HEK293 (cell line): Measurements from ENCODE around the gene MYL7.

ENCODE experiments used
- CTCF ChIA-PET: fragments of 350-600 bp; formaldehyde crosslinking; extraction: SDS; loops from one replicate; lab custom pipeline; 2021; ENCODE audit warnings: antibody characterized with exemption; lab: Yijun Ruan, JAX
- POLR2A ChIA-PET: fragments of 300-600 bp; formaldehyde crosslinking; extraction: SDS; loops from one replicate; lab custom pipeline; 2020; ENCODE audit warnings: antibody characterized with exemption, inconsistent platforms; lab: Yijun Ruan, JAX
- H3K27ac ChIP-seq: fragments of 200-500 bp; sonication (Bioruptor generic); 2 replicates; pipeline ENCODE4 v1.5.1; 2014; ENCODE audit warnings: low read depth, low read length, control low read depth, inconsistent platforms; ENCODE audit errors: extremely low read depth
- H3K36me3 ChIP-seq, 2 experiments: fragments of 200-500 bp in 1 of 2; sonication (Bioruptor generic) in 1 of 2; 1 replicate in 1 of 2; 2 replicates in 1 of 2; pipeline ENCODE4 v1.5.1; 2014 to 2017; ENCODE audit warnings: inconsistent platforms in 2 of 2, low read length in 2 of 2; ENCODE audit not compliant: control insufficient read depth in 2 of 2, insufficient read depth in 1 of 2
- H3K4me1 ChIP-seq: fragments of 200-500 bp; sonication (Bioruptor generic); 2 replicates; pipeline ENCODE4 v1.5.1; 2014; ENCODE audit warnings: mild to moderate bottlenecking, low read length, inconsistent platforms; ENCODE audit not compliant: control insufficient read depth, insufficient read depth
- H3K4me3 ChIP-seq: 2 replicates; pipeline ENCODE4 v1.5.1; 2011; ENCODE audit warnings: low read depth, mild to moderate bottlenecking, control low read depth, low read length, moderate library complexity
- H3K9me3 ChIP-seq: fragments of 200-500 bp; sonication (Bioruptor generic); 2 replicates; pipeline ENCODE4 v1.5.1; 2014; ENCODE audit warnings: low read depth, low read length, inconsistent platforms; ENCODE audit not compliant: control insufficient read depth, insufficient read depth
- GLIS1 ChIP-seq: fragments of 450-650 bp; formaldehyde crosslinking; IDR thresholded peaks from 2 replicates; pipeline ENCODE4 v1.5.1; 2016; ENCODE audit warnings: missing biosample characterization, missing genetic modification characterization
- REPIN1 ChIP-seq: fragments of 450-650 bp; formaldehyde crosslinking; IDR thresholded peaks from 2 replicates; pipeline ENCODE4 v1.5.1; 2017; ENCODE audit warnings: missing biosample characterization, missing genetic modification characterization, low read depth
- SCRT2 ChIP-seq: fragments of 450-650 bp; formaldehyde crosslinking; IDR thresholded peaks from 2 replicates; pipeline ENCODE4 v1.5.1; 2016; ENCODE audit warnings: missing biosample characterization, missing genetic modification characterization
- TCF7L2 ChIP-seq: IDR thresholded peaks from 2 replicates; pipeline ENCODE4 v1.6.1; 2011; ENCODE audit warnings: low read depth, mild to moderate bottlenecking, inconsistent platforms, low read length, moderate library complexity, borderline replicate concordance
- ZBTB11 ChIP-seq: fragments of 450-650 bp; formaldehyde crosslinking; conservative IDR thresholded peaks from 2 replicates; pipeline ENCODE4 v1.5.1; 2016; ENCODE audit warnings: low read depth, missing biosample characterization, missing genetic modification characterization
- ZBTB26 ChIP-seq: fragments of 450-650 bp; formaldehyde crosslinking; optimal IDR thresholded peaks from 2 replicates; pipeline ENCODE3; 2016; ENCODE audit warnings: missing biosample characterization, mild to moderate bottlenecking, missing genetic modification characterization
- ZBTB7A ChIP-seq: fragments of 450-650 bp; formaldehyde crosslinking; IDR thresholded peaks from 2 replicates; pipeline ENCODE4 v1.5.1; 2016; ENCODE audit warnings: low read depth, missing biosample characterization, missing genetic modification characterization
- ZBTB8A ChIP-seq: fragments of 450-650 bp; formaldehyde crosslinking; IDR thresholded peaks from 2 replicates; pipeline ENCODE4 v1.5.1; 2016; ENCODE audit warnings: missing biosample characterization, missing genetic modification characterization
- ZFP41 ChIP-seq: fragments of 450-650 bp; formaldehyde crosslinking; IDR thresholded peaks from 2 replicates; pipeline ENCODE4 v1.5.1; 2016; ENCODE audit warnings: missing biosample characterization, missing genetic modification characterization, borderline replicate concordance
- ZIC2 ChIP-seq: fragments of 450-650 bp; formaldehyde crosslinking; IDR thresholded peaks from 2 replicates; pipeline ENCODE4 v1.5.1; 2016; ENCODE audit warnings: missing biosample characterization, missing genetic modification characterization
- ZNF121 ChIP-seq: fragments of 450-650 bp; formaldehyde crosslinking; IDR thresholded peaks from 2 replicates; pipeline ENCODE4 v1.5.1; 2016; ENCODE audit warnings: missing biosample characterization, missing genetic modification characterization
- ZNF16 ChIP-seq: fragments of 450-650 bp; formaldehyde crosslinking; IDR thresholded peaks from 2 replicates; pipeline ENCODE4 v1.5.1; 2016; ENCODE audit warnings: low read depth, missing biosample characterization, missing genetic modification characterization
- ZNF202 ChIP-seq: fragments of 450-650 bp; formaldehyde crosslinking; IDR thresholded peaks from 2 replicates; pipeline ENCODE4 v1.5.1; 2016; ENCODE audit warnings: missing biosample characterization, missing genetic modification characterization, borderline replicate concordance
- ZNF223 ChIP-seq: fragments of 450-650 bp; formaldehyde crosslinking; IDR thresholded peaks from 2 replicates; pipeline ENCODE4 v1.5.1; 2016; ENCODE audit warnings: missing biosample characterization, missing genetic modification characterization
- ZNF248 ChIP-seq: fragments of 450-650 bp; formaldehyde crosslinking; IDR thresholded peaks from 2 replicates; pipeline ENCODE4 v1.5.1; 2017; ENCODE audit warnings: missing biosample characterization, missing genetic modification characterization
- ZNF26 ChIP-seq: fragments of 450-650 bp; formaldehyde crosslinking; IDR thresholded peaks from 2 replicates; pipeline ENCODE4 v1.5.1; 2016; ENCODE audit warnings: missing biosample characterization, missing genetic modification characterization
- ZNF335 ChIP-seq: fragments of 450-650 bp; formaldehyde crosslinking; conservative IDR thresholded peaks from 2 replicates; pipeline ENCODE4 v1.5.1; 2016; ENCODE audit warnings: missing biosample characterization, missing genetic modification characterization
- ZNF555 ChIP-seq: fragments of 450-650 bp; formaldehyde crosslinking; conservative IDR thresholded peaks from 2 replicates; pipeline ENCODE4 v1.5.1; 2017; ENCODE audit warnings: missing biosample characterization, mild to moderate bottlenecking, missing genetic modification characterization, inconsistent platforms
- ZNF558 ChIP-seq: fragments of 450-650 bp; formaldehyde crosslinking; IDR thresholded peaks from 2 replicates; pipeline ENCODE4 v1.5.1; 2016; ENCODE audit warnings: missing biosample characterization, missing genetic modification characterization
- ZNF626 ChIP-seq: fragments of 450-650 bp; sonication (Bioruptor Pico); formaldehyde crosslinking; IDR thresholded peaks from 2 replicates; pipeline ENCODE4 v1.5.1; 2018; ENCODE audit warnings: missing biosample characterization, missing genetic modification characterization, inconsistent platforms
- ZNF658 ChIP-seq: fragments of 450-650 bp; formaldehyde crosslinking; IDR thresholded peaks from 2 replicates; pipeline ENCODE4; 2016; ENCODE audit warnings: missing biosample characterization, missing genetic modification characterization
- ZNF660 ChIP-seq: fragments of 450-650 bp; IDR thresholded peaks from 2 replicates; pipeline ENCODE4 v1.5.1; 2018; ENCODE audit warnings: missing biosample characterization, mild to moderate bottlenecking, missing genetic modification characterization
- ZNF777 ChIP-seq: fragments of 450-650 bp; formaldehyde crosslinking; IDR thresholded peaks from 2 replicates; pipeline ENCODE4 v1.5.1; 2017; ENCODE audit warnings: missing biosample characterization, missing genetic modification characterization, borderline replicate concordance
- ZSCAN23 ChIP-seq: fragments of 450-650 bp; formaldehyde crosslinking; IDR thresholded peaks from 2 replicates; pipeline ENCODE4 v1.5.1; 2016; ENCODE audit warnings: missing biosample characterization, missing genetic modification characterization
- TF ChIP-seq, protein P1 (sequence below): fragments of 450-650 bp; formaldehyde crosslinking; IDR thresholded peaks from 2 replicates; pipeline ENCODE4 v1.5.1; 2016; ENCODE audit warnings: missing biosample characterization, missing genetic modification characterization

Gene MYL7

DNA sequence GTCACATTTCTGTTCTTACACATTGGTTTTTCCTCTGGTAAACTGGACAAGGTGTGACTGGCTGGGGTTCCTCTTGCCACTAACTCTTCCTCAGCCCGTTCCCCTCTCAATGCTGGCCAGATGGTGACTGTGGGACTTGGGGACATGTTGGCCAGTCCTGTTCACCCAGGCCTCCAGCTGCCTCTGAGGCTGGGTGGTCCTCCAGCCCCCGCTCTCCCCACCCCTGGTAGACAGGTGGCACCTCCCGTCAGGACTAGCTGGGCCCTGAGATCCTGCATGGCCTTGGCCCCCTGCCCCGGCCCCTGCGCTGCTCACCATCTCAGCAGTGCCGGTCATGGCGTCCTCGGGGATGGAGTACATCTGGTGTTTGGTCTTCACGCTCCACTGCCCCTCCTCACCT, 10.8 kb upstream of the MYL7 start:
- ChIA-PET POLR2A (no interaction called here), CTCF (no interaction called here)
- Histone ChIP-seq H3K9me3 (no peaks in the 10 kb centered on the region), H3K4me3 (no peak overlapping the region), H3K4me1 (no peaks in the 10 kb centered on the region), H3K27ac (no peak overlapping the region), H3K36me3 (no peaks in the 10 kb centered on the region)
- TF ChIP-seq ZNF558 (tag by site-specific recombination) (no peak), ZBTB11 (tag by site-specific recombination) (no peak), ZBTB26 (tag by site-specific recombination) (no peak), ZSCAN23 (tag by site-specific recombination) (no peak), ZBTB7A (tag by site-specific recombination) (no peak), SCRT2 (tag by site-specific recombination) (no peak), ZNF335 (tag by site-specific recombination) (no peak), TCF7L2 (no peak), ZBTB8A (tag by site-specific recombination) (no peak), ZNF248 (no peak), GLIS1 (tag by site-specific recombination) (no peak)
- TF ChIP-seq, protein P1, sequence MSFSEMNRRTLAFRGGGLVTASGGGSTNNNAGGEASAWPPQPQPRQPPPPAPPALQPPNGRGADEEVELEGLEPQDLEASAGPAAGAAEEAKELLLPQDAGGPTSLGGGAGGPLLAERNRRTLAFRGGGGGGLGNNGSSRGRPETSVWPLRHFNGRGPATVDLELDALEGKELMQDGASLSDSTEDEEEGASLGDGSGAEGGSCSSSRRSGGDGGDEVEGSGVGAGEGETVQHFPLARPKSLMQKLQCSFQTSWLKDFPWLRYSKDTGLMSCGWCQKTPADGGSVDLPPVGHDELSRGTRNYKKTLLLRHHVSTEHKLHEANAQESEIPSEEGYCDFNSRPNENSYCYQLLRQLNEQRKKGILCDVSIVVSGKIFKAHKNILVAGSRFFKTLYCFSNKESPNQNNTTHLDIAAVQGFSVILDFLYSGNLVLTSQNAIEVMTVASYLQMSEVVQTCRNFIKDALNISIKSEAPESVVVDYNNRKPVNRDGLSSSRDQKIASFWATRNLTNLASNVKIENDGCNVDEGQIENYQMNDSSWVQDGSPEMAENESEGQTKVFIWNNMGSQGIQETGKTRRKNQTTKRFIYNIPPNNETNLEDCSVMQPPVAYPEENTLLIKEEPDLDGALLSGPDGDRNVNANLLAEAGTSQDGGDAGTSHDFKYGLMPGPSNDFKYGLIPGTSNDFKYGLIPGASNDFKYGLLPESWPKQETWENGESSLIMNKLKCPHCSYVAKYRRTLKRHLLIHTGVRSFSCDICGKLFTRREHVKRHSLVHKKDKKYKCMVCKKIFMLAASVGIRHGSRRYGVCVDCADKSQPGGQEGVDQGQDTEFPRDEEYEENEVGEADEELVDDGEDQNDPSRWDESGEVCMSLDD (tag by site-specific recombination) = no peak

DNA sequence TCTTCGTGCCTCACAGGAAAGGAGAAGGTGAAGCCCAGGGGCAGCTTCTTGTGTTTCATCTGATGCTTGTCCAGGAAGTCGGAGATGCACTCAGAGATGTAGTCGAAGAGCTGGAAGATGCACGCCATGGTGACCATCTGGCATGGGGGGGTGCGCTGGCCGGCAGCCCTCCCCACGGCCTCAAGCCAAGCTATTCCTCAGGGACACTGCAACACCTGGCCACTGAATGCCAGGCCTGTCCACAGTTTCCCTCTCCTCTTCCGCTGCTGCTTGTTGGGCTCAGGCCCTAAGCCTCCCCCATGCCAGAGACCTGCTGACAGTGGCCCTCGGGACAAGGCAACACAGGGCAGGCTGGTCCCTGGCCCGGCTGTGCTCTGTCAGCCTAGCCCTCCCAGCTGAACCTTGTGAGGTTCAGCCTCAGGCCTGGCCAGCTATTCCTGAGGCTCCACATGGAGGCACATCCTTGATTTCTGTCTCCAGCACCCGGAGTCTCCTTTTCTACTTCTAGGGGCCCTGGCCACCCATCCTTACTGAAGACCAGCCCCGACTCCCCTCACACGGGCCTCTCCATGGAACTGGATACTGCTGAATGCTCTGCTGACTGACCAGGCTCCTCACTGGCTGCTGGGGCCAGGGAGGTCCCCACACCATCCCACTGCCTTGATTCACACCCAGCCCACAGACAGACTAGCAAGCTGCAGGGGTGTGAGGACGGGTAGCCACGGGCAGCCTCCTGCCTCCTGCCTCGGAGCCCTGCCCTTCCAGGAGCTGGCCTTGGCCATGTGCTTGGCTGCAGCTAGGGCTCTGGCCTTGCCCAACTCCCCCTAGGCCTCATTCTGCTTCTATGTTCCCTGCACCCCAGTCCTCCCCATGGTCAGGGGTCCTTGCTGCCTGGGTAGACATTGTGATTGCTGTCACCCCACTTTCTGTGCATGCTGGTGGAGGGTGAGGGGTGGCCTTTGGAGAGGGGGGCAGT, 10.1 kb upstream of the MYL7 start:
- Histone ChIP-seq H3K4me3 (no peak overlapping the region), H3K27ac (no peak overlapping the region), H3K4me1 (no peaks in the 10 kb centered on the region), H3K9me3 (no peaks in the 10 kb centered on the region), H3K36me3 (no peaks in the 10 kb centered on the region)
- POLR2A ChIA-PET = no interaction called here
- CTCF ChIA-PET = no interaction called here
- no peak for TF ChIP-seq ZBTB8A (tag by site-specific recombination)
- TF ChIP-seq ZNF121 (tag by site-specific recombination) = no peak
- TF ChIP-seq REPIN1 (tag by site-specific recombination) = no peak
- TF ChIP-seq ZNF26 (tag by site-specific recombination) = no peak
- no peak for TF ChIP-seq ZIC2 (tag by site-specific recombination)
- no peak for TF ChIP-seq ZNF202 (tag by site-specific recombination)
- TF ChIP-seq ZNF223 = no peak
- TF ChIP-seq ZNF555 (tag by site-specific recombination) = no peak
- no peak for TF ChIP-seq ZNF660 (tag by site-specific recombination)
- no peak for TF ChIP-seq ZFP41 (tag by site-specific recombination)
- TF ChIP-seq ZNF658 = no peak
- no peak for TF ChIP-seq ZNF16
- TF ChIP-seq ZNF626 = no peak
- TF ChIP-seq ZNF777 (tag by site-specific recombination) = no peak
